COLO668 (cell line): ENCODE measurements around the gene LRRN2.
"Not testable (repeated sequence)": the region's sequence is repeated elsewhere in the genome, so short reads cannot be mapped to it uniquely, and the experiment has no call there.

Source experiments
- DNase-seq: peaks from one replicate; lab custom pipeline; 2025; ENCODE audit not compliant: unreplicated experiment; lab: John Stamatoyannopoulos, UW

LRRN2 gene

GRCh38 chr1:204685236-204686006 is at the start of gene LRRN2:
LRRN2 (minus strand) TSS chr1:204685738; CDS start chr1:204619992, 65,746 bp downstream.
- DNase-seq = peak; percentile 79

- peak; percentile 66 for DNase-seq
Observed at GRCh38 chr1:204735042-204735441, 49.5 kb upstream of the LRRN2 start.

GRCh38 chr1:204733869-204734596 is 48.5 kb upstream of the LRRN2 start:
- no peak for DNase-seq

- no peak for DNase-seq
Observed at GRCh38 chr1:204733289-204733688, 47.8 kb upstream of the LRRN2 start.

- DNase-seq = no peak
Observed at GRCh38 chr1:204731985-204732575, 46.5 kb upstream of the LRRN2 start.

- DNase-seq = no peak
Observed at GRCh38 chr1:204731509-204731908, 46.0 kb upstream of the LRRN2 start.

- DNase-seq = peak; percentile 50
Observed at GRCh38 chr1:204730826-204731459, 45.4 kb upstream of the LRRN2 start.

GRCh38 chr1:204729516-204729915 is 44.0 kb upstream of the LRRN2 start:
- DNase-seq = no peak

GRCh38 chr1:204728456-204728855 is 42.9 kb upstream of the LRRN2 start:
- no peak for DNase-seq

- DNase-seq = no peak
Observed at GRCh38 chr1:204728045-204728444, 42.5 kb upstream of the LRRN2 start.

- not testable (repeated sequence) for DNase-seq
Observed at GRCh38 chr1:204727438-204727837, 41.9 kb upstream of the LRRN2 start.

- peak; percentile 72 for DNase-seq
Observed at GRCh38 chr1:204726478-204726877, 40.9 kb upstream of the LRRN2 start.

- peak; percentile 64 for DNase-seq
Observed at GRCh38 chr1:204725821-204726448, 40.4 kb upstream of the LRRN2 start.

GRCh38 chr1:204723131-204723787 is 37.7 kb upstream of the LRRN2 start:
- peak; percentile 79 for DNase-seq

- DNase-seq = no peak
Observed at GRCh38 chr1:204721373-204722055, 36.0 kb upstream of the LRRN2 start.

GRCh38 chr1:204716660-204717059 is 31.1 kb upstream of the LRRN2 start:
- DNase-seq = no peak

GRCh38 chr1:204714861-204715511 is 29.4 kb upstream of the LRRN2 start:
- DNase-seq = no peak

GRCh38 chr1:204714194-204714860 is 28.8 kb upstream of the LRRN2 start:
- no peak for DNase-seq

GRCh38 chr1:204713541-204713940 is 28.0 kb upstream of the LRRN2 start:
- no peak for DNase-seq
